Neural cell (in vitro differentiated cells): ENCODE data around the gene IDH3A.

Experiments
- CTCF ChIP-seq: fragments of 450-650 bp; IDR thresholded peaks from 2 replicates; pipeline ENCODE4 v1.5.1; 2014; ENCODE audit warnings: antibody characterized with exemption, mild to moderate bottlenecking, moderate library complexity; ENCODE audit not compliant: poor library complexity, severe bottlenecking
- EP300 ChIP-seq: fragments of 450-650 bp; conservative IDR thresholded peaks from 2 replicates; pipeline ENCODE4 v1.6.1; 2014; ENCODE audit warnings: antibody characterized with exemption, mild to moderate bottlenecking, moderate library complexity; ENCODE audit not compliant: poor library complexity, severe bottlenecking
- EZH2 ChIP-seq: fragments of 200-600, 300-800 bp; shearing (Covaris generic), sonication (generic); IDR thresholded peaks from 2 replicates; pipeline ENCODE4 v1.6.1; 2014; ENCODE audit warnings: antibody characterized with exemption, low read length, borderline replicate concordance, mild to moderate bottlenecking; ENCODE audit not compliant: insufficient read depth, poor library complexity, severe bottlenecking
- POLR2AphosphoS5 ChIP-seq: IDR thresholded peaks from 2 replicates; pipeline ENCODE4 v1.6.1; 2012
- RAD21 ChIP-seq: fragments of 450-650 bp; conservative IDR thresholded peaks from 2 replicates; pipeline ENCODE4 v1.6.1; 2014; ENCODE audit warnings: antibody characterized with exemption, mild to moderate bottlenecking, moderate library complexity
- SMC3 ChIP-seq: fragments of 450-650 bp; conservative IDR thresholded peaks from 2 replicates; pipeline ENCODE4 v1.6.1; 2014; ENCODE audit warnings: antibody characterized with exemption, mild to moderate bottlenecking, moderate library complexity; ENCODE audit not compliant: poor library complexity
- TAF1 ChIP-seq: IDR thresholded peaks from 2 replicates; pipeline ENCODE4 v1.6.1; 2012; ENCODE audit warnings: low read depth
- TF ChIP-seq, protein P1 (sequence below): IDR thresholded peaks from 2 replicates; pipeline ENCODE4 v1.6.1; 2012; ENCODE audit warnings: borderline replicate concordance

GRCh38 chr15:78205337-78205736 lies 56.2 kb downstream of the IDH3A start:
- TF ChIP-seq CTCF (no peak), POLR2AphosphoS5 (no peak), EP300 (no peak), EZH2 (no peak), SMC3 (no peak), RAD21 (no peak), TAF1 (no peak)
- TF ChIP-seq, protein P1, sequence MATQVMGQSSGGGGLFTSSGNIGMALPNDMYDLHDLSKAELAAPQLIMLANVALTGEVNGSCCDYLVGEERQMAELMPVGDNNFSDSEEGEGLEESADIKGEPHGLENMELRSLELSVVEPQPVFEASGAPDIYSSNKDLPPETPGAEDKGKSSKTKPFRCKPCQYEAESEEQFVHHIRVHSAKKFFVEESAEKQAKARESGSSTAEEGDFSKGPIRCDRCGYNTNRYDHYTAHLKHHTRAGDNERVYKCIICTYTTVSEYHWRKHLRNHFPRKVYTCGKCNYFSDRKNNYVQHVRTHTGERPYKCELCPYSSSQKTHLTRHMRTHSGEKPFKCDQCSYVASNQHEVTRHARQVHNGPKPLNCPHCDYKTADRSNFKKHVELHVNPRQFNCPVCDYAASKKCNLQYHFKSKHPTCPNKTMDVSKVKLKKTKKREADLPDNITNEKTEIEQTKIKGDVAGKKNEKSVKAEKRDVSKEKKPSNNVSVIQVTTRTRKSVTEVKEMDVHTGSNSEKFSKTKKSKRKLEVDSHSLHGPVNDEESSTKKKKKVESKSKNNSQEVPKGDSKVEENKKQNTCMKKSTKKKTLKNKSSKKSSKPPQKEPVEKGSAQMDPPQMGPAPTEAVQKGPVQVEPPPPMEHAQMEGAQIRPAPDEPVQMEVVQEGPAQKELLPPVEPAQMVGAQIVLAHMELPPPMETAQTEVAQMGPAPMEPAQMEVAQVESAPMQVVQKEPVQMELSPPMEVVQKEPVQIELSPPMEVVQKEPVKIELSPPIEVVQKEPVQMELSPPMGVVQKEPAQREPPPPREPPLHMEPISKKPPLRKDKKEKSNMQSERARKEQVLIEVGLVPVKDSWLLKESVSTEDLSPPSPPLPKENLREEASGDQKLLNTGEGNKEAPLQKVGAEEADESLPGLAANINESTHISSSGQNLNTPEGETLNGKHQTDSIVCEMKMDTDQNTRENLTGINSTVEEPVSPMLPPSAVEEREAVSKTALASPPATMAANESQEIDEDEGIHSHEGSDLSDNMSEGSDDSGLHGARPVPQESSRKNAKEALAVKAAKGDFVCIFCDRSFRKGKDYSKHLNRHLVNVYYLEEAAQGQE = no peak
